Bronchial epithelial cell (primary cell): ENCODE results near the gene HLCS. TPM values are rescaled to one million over a fixed set of nuclear protein-coding genes. Genes with fewer than 3 reads are reported as not detected.
"Not testable (repeated sequence)": the region's sequence is repeated elsewhere in the genome, so short reads cannot be mapped to it uniquely, and the experiment has no call there.

Experiments
- DNase-seq: peaks from one replicate; pipeline ENCODE4 v3.0.0-alpha.2; 2010; ENCODE audit warnings: low read depth
- FAIRE-seq: peaks from 2 replicates; lab custom pipeline; 2011; peaks lifted over from hg19 to GRCh38; lab: Jason Lieb, UNC
- H3K27me3 ChIP-seq: 2 replicates; pipeline ENCODE4 v1.5.1; 2011; ENCODE audit warnings: low read length; ENCODE audit not compliant: control insufficient read depth, insufficient read depth
- H3K36me3 ChIP-seq: 2 replicates; pipeline ENCODE4 v1.5.1; 2011; ENCODE audit warnings: low read length; ENCODE audit not compliant: control insufficient read depth, insufficient read depth
- H3K4me3 ChIP-seq: 2 replicates; pipeline ENCODE4 v1.5.1; 2011; ENCODE audit warnings: mild to moderate bottlenecking, low read depth, low read length, control low read depth
- total RNA-seq: library from RNA; depleted of rRNA; stranded (reverse); fragments of >200 nt; gene quantifications from 2 replicates; pipeline ENCODE4 v1.2.1, GENCODE V29; 2014
- TF ChIP-seq, protein P1 (sequence below): IDR thresholded peaks from 2 replicates; pipeline ENCODE4 v1.5.1; 2011; ENCODE audit warnings: mild to moderate bottlenecking, moderate library complexity, low read length, control low read depth, inconsistent platforms; ENCODE audit not compliant: insufficient read depth, severe bottlenecking

HLCS gene
- total RNA-seq, 1 donor from 2014 or later = 26.3 TPM

DNA sequence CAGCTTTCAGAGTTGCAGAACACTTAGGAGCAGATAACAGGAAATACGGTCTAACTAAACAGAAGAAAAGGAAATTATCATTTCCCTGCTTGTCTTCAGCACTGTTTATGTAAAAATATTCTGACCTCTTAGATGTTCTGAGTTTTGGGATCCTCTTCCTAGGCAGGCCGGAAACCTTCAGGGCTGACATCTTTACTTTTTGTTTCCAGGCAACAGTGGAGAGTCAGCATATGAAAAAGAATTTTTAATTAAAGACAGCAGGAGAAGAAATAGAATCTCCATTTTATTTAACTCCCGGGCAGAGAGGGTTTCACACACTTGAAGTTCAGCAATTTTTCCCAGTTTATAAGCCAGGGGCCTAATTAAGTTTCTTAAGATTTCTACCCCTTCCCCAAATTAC is 35.0 kb upstream of the HLCS start:
- no peak for DNase-seq
- Histone ChIP-seq H3K4me3 (no peak overlapping the region), H3K27me3 (no peaks in the 10 kb centered on the region), H3K36me3 (no peaks in the 10 kb centered on the region)
- no peak for FAIRE-seq
- TF ChIP-seq, protein P1, sequence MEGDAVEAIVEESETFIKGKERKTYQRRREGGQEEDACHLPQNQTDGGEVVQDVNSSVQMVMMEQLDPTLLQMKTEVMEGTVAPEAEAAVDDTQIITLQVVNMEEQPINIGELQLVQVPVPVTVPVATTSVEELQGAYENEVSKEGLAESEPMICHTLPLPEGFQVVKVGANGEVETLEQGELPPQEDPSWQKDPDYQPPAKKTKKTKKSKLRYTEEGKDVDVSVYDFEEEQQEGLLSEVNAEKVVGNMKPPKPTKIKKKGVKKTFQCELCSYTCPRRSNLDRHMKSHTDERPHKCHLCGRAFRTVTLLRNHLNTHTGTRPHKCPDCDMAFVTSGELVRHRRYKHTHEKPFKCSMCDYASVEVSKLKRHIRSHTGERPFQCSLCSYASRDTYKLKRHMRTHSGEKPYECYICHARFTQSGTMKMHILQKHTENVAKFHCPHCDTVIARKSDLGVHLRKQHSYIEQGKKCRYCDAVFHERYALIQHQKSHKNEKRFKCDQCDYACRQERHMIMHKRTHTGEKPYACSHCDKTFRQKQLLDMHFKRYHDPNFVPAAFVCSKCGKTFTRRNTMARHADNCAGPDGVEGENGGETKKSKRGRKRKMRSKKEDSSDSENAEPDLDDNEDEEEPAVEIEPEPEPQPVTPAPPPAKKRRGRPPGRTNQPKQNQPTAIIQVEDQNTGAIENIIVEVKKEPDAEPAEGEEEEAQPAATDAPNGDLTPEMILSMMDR = no peak

DNA sequence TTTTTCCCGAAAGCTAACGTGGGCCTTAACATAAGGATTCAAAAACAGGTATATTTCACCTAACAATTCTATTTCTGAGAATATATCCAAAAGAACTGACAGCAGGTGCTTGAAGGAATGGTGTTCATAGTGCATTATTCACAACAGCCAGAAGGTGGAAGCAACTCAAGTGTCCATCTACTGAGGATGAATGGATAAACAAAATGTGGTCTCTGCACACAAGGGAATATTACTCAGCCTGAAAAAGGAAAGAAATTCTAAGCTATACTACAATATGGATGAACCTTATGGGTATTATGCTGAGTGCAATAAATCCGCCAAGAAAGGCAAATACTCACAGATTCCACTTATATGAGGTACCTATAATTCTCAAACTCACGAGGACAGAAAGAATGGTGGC is 33.9 kb upstream of the HLCS start:
- Histone ChIP-seq H3K4me3 (no peak overlapping the region), H3K36me3 (no peaks in the 10 kb centered on the region), H3K27me3 (no peaks in the 10 kb centered on the region)
- TF ChIP-seq, protein P1 = no peak
- FAIRE-seq (no peak), DNase-seq (no peak)

DNA sequence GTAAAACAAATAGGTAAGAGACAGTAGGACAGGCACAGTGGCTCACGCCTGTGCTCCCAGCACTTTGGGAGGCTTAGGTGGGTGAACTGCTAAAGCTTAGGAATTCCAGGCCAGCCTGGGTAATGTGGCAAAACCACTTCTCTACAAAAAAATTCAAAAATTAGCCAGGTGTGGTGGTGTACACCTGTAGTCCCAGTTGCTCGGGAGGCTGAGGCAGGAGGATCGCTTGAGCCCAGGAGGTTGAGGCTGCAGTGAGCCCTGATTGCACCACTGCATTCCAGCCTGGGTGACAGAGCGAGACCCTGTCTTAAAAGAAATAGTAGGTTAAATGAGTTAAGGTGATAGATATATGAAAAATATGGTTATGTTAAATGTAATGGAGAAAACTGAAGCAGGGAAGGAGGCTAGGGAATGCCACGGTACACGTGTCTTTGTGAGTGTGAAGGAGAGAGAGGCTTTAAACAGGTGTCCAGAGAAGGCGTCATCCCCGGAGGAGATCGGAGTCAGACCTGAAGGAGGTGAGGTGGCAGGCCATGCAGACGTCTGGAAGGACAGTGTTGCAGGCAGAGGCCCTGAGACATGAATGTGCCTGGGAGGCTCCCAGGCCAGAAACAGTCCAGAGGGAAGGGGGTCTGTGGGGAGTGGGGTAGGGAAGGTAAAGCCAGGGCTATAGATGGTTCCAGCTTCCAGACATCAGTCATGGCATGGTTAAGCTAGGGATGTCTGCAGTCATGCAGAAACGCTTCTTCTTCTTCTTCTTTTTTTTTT is 32.8 kb upstream of the HLCS start:
- TF ChIP-seq, protein P1 = no peak
- Histone ChIP-seq H3K4me3 (no peak overlapping the region), H3K36me3 (no peaks in the 10 kb centered on the region), H3K27me3 (no peaks in the 10 kb centered on the region)
- DNase-seq (no peak), FAIRE-seq (no peak)

DNA sequence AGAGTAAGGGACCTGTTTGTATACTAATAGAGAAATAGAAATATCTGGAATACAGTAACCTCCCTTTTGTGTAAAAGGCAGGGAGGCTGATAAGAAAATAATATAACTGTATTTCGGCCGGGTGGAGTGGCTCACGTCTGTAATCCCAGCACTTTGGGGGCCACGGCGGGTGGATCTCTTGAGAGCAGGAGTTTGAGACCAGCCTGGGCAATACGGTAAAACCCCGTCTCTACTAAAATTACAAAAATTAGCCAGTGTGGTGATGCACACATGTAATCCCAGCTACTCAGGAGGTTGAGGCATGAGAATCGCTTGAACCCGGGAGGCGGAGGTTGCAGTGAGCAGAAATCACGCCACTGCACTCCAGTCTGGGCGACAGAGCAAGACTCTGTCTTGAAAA is 28.8 kb upstream of the HLCS start:
- H3K4me3 ChIP-seq, H3K36me3 ChIP-seq, H3K27me3 ChIP-seq, DNase-seq, FAIRE-seq: not testable (repeated sequence)

DNA sequence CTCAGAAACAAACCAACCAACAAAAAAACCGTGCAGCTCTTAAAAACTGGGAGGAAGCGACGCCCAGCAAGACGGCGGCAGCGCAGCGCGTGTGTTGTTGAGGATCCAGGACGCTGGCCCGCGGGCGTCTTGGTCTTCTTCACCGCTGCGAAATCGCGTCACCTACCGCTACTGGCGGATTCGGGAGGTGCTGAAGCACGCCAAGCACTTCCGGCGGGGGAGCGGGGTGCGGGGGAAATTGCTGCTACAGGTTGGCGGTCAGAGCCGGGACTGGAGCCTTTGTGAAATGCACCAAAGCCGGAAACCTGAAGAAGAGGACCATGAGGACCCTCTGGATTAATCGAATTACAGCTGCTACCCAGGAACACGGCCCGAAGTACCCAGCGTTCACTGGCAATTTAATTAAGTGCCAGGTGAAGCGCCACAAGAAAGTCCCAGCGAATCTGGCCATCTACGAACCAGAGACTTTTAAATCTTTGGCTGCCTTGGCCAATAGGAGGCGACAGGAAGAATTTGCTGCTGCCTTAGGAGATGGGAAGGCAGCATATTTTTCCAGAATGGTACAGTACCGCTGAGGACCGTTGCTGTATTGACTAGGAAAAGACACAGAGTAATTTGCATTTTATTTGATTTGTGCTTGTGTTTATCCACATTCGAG is 28.2 kb upstream of the HLCS start:
- peak; percentile 44 for DNase-seq
- TF ChIP-seq, protein P1 = no peak
- H3K36me3 ChIP-seq = no peaks in the 10 kb centered on the region
- peak overlapping the region; percentile 24 for H3K4me3 ChIP-seq
- no peak for FAIRE-seq
- H3K27me3 ChIP-seq = no peaks in the 10 kb centered on the region

DNA sequence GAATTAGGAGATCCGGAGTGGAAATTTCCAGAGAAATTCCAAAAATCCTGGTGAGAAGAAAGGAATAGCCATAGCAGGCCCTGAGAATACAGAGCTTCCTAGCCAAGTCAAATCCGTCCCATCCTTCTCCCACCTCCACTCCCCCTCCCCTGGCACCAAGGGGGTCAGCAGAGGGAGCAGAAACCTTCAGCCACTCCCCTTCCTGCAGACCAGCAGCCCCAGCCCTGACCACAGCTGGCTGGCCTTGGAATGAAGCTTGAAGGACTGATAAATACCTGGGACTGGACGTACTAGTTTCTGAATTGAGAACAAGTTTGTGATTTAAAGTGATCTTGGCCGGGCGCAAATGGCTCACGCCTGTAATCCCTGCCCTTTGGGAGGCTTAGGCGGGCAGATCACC is 26.2 kb upstream of the HLCS start:
- DNase-seq (no peak), FAIRE-seq (no peak)
- Histone ChIP-seq H3K36me3 (no peaks in the 10 kb centered on the region), H3K27me3 (no peaks in the 10 kb centered on the region), H3K4me3 (no peak overlapping the region)
- TF ChIP-seq, protein P1 = no peak
